DMS 273 (cell line): ENCODE results near the gene GUCA2A.
A peak's percentile ranks its signal among the peaks of the same experiment; 100 is the strongest.

Experiments
- DNase-seq: peaks from one replicate; lab custom pipeline; 2025; ENCODE audit not compliant: unreplicated experiment; lab: John Stamatoyannopoulos, UW

Gene GUCA2A

GRCh38 chr1:42177541-42177981 lies 13.0 kb upstream of the GUCA2A start:
- DNase-seq = no peak

DNA sequence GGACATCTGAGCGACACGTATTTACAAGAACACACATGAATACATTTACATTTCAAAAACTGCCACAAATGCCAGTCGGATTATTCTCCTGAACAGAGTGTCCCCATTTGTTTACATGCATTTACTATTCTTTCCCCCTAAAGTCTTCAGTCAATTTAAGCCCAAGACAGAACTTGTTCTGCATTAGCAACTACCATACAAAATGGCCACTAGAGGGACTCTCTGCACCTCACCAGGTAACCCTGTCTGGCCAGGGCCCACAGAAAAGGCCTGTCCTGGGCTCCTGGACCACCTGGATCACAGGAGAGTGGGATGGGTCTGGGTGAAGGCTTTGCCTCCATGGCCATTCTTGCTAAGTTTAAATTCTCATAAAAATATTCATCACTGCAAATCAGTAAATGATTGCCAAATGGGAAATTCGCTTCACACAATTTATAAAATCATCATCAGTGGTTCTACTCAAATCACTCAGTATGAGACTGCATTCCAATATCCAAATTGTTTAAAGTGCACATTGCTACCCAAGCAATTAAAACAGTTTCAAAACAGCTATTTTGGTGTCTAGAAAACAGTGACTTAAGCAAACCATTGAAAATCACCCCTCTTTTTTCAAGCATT lies 12.5 kb upstream of the GUCA2A start:
- peak; percentile 68 for DNase-seq

DNA sequence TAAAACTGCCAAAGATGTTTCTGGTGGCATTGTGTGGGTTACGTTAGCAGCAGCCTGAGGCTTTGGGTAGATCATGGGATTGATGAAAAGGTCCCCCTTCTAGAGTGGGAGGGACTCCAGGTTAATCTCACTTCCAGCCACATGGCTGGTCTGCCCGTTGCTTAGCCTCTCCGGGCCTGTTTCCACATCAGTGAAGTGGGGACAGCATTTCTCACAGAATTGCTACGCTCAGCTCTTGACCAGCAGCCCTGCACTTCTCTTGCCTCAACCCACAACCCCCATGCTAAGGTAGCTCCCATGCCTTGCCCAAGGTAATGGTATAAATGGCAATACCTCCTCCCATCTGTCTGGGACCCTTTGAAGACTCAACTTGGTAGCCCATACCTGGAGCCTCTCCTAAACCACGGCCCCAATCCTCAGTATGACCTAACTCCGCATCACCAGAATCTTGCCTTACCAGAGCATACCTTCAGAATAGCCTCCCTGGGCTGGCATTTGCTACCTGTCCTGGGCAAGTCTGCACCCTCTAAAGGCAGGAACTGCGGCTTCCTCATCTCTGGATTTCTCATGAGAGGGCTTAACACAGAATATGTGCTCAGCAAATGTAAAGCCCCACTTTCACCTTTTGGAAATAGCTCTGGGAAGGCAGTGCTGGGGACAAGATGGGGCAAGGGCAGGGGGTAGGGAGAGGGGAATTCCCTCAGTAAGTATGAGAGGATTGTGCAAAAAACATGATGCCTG lies 10.9 kb upstream of the GUCA2A start:
- DNase-seq = no peak

GRCh38 chr1:42173961-42174735 lies 9.6 kb upstream of the GUCA2A start:
- DNase-seq = peak; percentile 21

DNA sequence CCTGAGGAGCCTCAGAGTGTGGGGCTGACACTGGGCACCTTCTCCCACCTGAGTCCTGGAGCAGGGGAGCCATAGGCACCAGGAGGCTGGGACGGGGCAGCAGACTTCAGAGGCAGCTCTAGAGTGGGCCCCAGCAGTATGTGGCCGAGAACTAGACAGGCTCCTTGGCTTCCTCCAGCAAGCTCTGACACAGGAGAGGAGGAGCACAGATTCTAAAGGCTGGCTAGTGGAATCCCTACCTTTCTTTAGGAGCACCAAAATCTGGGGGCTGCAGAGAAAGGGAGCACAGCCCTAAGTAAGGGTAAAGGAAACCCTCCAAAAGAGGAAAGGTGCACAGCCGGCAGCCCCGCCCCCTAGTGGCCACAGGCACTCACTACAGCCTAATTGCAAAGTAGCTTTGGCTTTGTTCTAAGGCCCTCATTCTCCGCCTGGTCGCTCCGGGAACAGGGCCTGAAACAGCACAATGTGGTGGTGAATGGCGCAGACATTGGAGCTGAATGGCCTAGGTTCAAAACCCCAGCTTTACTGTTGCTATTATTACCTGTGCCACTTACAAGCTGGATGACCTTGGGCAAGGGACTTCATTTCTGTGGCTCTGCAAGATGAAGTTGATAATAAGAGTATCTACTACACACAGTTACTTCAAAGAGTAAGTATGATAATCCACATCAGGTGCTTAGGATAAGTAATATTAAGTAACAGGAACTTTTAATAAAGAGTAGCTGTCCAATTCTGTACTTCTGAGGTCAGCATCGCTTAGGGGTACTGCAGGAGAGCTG lies 8.8 kb upstream of the GUCA2A start:
- peak; percentile 82 for DNase-seq

DNA sequence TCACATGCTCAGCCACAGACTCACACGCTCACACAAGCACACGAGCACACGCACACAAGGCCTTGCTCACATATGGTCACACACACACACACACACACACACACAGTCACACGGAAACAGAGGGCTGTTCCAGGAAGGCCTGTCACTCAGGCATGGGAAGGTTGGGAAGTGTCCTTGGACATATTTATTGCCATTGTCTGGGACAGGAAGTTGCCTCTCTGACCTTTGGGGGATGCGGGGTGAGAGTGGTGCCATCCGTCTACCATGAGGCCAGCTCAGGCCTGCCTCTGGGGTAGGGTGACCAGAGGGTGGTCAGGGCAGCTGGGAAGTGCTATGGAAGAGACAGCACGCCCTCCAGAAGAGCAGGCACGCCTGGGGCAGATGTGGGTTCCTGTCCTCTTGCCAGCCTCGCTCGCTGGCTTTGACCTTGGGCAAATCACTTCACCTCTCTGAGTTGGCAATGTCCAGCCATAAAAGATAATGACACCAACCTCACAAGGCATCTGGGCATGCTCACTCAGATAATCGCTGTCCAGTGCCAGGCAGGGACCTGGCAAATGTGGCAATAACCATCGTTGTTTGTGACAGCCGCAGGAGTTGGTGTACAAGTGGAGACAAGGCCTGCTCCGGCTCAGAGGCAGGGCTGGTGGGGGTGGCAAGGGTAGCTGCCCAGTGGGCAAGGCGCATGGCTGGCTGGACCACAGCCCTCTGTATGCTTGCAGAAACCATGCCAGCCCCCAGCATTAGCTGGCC lies 8.0 kb upstream of the GUCA2A start:
- DNase-seq = peak; percentile 58

GRCh38 chr1:42171679-42172266 lies 7.2 kb upstream of the GUCA2A start:
- peak; percentile 72 for DNase-seq

DNA sequence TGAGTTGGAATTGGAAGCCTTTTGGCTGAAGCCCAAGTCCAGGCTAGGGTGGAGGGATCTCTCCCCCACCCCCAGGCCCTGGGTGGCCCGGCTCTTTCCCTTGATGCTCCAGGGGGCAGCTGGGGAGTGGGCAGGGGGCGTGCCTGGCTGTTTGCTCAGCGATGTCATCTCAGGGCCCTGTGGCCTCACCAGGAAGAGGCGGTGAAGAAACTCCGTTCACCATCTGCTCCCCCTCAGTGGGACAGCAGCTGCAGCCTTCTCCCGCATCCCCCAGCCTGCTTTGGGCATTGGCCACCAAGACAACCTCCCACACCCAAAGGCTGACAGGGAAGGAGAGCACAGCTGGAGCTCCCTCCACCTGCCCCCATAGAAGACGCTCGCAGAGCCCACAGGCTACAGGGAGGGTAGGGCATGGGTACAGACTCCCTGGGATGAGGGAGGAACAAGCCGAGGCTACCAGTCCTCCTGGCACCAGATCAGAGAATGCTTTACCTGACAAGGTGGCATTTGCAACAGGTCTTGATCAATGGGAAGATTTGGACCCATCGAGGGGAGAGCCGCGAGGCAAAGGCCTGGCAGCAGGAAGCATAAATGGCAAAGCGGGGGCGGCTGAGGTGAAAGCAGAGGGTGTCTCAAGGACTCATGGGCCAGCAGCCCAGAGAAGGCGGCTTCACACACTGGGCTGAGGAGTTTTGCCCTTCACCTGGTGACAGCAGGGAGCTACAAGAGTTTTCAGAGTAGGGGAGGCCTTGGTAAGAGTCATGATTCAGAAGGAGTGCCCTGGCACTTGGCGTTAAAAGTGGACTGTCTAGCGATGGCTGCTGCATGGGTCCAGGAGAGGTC lies 6.5 kb upstream of the GUCA2A start:
- peak; percentile 93 for DNase-seq

DNA sequence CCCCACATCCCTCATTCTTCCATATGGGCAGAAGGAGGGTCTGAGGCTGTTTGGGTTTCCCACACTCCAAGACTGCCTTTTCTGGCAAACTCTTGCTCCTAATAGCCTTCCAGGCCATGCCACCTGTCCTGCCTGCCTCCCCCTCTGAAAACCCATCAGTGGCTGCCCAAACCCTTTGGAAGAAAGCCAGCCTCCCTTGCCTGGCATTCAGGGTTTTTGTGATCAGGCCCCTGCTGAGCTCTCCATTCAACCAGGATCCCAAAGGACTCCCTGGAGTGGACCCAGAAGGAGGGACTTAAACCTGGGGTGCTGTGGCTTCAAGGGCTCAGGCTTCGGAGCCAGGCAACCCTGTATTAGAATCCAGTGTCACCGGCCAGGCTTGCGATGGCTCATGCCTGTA lies 4.2 kb upstream of the GUCA2A start:
- peak; percentile 84 for DNase-seq

GRCh38 chr1:42168391-42168670 lies 3.8 kb upstream of the GUCA2A start:
- DNase-seq = peak; percentile 49

- DNase-seq = peak; percentile 49
Measured at GRCh38 chr1:42167611-42168390, 3.3 kb upstream of the GUCA2A start.

GRCh38 chr1:42165511-42166210 lies 1.1 kb upstream of the GUCA2A start:
- DNase-seq = peak; percentile 78

- peak; percentile 77 for DNase-seq
Measured at GRCh38 chr1:42163536-42164503, 725 bp downstream of the GUCA2A start.

DNA sequence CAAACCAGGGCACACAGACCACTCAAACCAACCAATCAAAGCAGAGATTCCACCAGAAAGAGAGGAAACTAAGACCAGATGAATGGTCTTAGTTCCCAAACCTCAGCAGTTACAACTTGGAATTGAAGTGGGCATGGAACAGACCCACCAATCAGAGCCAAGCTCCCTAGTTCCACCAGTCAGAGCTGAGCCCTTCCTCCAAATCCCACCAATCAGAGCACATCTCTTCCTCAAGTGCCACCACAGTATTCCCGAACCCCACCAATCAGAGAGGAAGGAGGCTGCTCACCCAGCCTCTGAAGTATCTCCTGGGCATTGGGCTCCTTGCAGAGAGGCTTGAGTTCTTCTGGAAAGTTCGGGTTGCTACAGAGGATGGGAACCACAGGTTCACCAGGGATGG lies 1.4 kb downstream of the GUCA2A start:
- peak; percentile 36 for DNase-seq

GRCh38 chr1:42162181-42162580 lies 2.4 kb downstream of the GUCA2A start:
- DNase-seq = no peak

- DNase-seq = no peak
Measured at GRCh38 chr1:42158189-42158588, 6.4 kb downstream of the GUCA2A start.

DNA sequence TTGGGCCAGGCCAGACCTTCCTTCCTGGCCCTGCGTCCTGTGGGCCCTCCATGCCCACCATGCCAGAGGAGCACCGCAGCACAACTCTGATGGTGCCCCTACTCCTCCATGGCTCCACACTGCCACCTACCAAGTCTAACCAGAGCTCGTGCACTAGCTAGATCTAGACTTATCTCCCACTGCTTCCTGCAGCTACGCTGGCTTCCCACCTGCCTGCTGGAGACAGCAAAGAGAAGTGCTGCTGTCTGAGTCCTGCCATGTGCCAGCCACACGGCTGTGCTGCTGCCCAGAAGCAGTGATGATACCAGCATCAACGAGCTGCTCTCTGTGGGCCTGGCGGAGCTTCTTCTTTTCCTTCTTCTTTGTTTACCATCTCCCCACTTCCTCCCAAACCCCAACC lies 6.9 kb downstream of the GUCA2A start:
- DNase-seq = peak; percentile 38
